ENCODE measurements around the gene LMNTD2. TPM values are rescaled to one million over a fixed set of nuclear protein-coding genes. Genes with fewer than 3 reads are reported as not detected.

Gene LMNTD2
- total RNA-seq, 1 experiment from 2014 or later = 6.1 TPM

GRCh38 chr11:607971-608659 lies 47.6 kb upstream of the LMNTD2 start:
- no peaks in the 10 kb centered on the region for H3K9me3 Mint-ChIP-seq (ENCODE audit: unreplicated experiment)
- H3K36me3 Mint-ChIP-seq (ENCODE audit: insufficient read depth, unreplicated experiment) = peaks cover 57% of the 10 kb centered on the region
- no peak overlapping the region for H3K27ac Mint-ChIP-seq (ENCODE audit: low read depth, unreplicated experiment)
- H3K27me3 Mint-ChIP-seq (ENCODE audit: insufficient read depth, unreplicated experiment) = no peaks in the 10 kb centered on the region
- CTCF ChIA-PET = interaction anchor here (0.6 to 0.7 kb wide), 2 partner anchors 61 to 190 kb away, joined by 4 read pairs; no protein-coding TSS in a partner anchor
- no peaks in the 10 kb centered on the region for H3K4me1 Mint-ChIP-seq (ENCODE audit: insufficient read depth, unreplicated experiment)
- POLR2A ChIA-PET = interaction anchor here (1.3 kb wide), 1 partner anchor 29 kb away, joined by 4 read pairs; no protein-coding TSS in a partner anchor
- TF ChIP-seq, protein P1, sequence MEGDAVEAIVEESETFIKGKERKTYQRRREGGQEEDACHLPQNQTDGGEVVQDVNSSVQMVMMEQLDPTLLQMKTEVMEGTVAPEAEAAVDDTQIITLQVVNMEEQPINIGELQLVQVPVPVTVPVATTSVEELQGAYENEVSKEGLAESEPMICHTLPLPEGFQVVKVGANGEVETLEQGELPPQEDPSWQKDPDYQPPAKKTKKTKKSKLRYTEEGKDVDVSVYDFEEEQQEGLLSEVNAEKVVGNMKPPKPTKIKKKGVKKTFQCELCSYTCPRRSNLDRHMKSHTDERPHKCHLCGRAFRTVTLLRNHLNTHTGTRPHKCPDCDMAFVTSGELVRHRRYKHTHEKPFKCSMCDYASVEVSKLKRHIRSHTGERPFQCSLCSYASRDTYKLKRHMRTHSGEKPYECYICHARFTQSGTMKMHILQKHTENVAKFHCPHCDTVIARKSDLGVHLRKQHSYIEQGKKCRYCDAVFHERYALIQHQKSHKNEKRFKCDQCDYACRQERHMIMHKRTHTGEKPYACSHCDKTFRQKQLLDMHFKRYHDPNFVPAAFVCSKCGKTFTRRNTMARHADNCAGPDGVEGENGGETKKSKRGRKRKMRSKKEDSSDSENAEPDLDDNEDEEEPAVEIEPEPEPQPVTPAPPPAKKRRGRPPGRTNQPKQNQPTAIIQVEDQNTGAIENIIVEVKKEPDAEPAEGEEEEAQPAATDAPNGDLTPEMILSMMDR (IDR thresholded peaks at IDR 0.05; ENCODE audit: unreplicated experiment) = no peak
- H3K4me3 Mint-ChIP-seq (ENCODE audit: unreplicated experiment) = no peak overlapping the region
- intact Hi-C loops (cut with micrococcal nuclease) = no loop called here
- BruUV-seq (replicated peaks) = no TSS peak
- no peak for DNase-seq (ENCODE audit: unreplicated experiment)

GRCh38 chr11:607020-607780 lies 46.7 kb upstream of the LMNTD2 start:
- Mint-ChIP-seq H3K36me3 (ENCODE audit: insufficient read depth, unreplicated experiment) (peaks cover 55% of the 10 kb centered on the region), H3K4me3 (ENCODE audit: unreplicated experiment) (no peak overlapping the region), H3K4me1 (ENCODE audit: insufficient read depth, unreplicated experiment) (no peaks in the 10 kb centered on the region), H3K27me3 (ENCODE audit: insufficient read depth, unreplicated experiment) (no peaks in the 10 kb centered on the region), H3K9me3 (ENCODE audit: unreplicated experiment) (no peaks in the 10 kb centered on the region), H3K27ac (ENCODE audit: low read depth, unreplicated experiment) (no peak overlapping the region)
- TF ChIP-seq, protein P1 (IDR thresholded peaks at IDR 0.05; ENCODE audit: unreplicated experiment) = no peak
- BruUV-seq (replicated peaks) = no TSS peak
- ChIA-PET CTCF (interaction anchor here (0.7 kb wide), 1 partner anchor 191 kb away, joined by 4 read pairs; no protein-coding TSS in a partner anchor), POLR2A (interaction anchor here (0.6 to 1.1 kb wide), 4 partner anchors 12 to 141 kb away, joined by 3 to 5 read pairs (median 4); no protein-coding TSS in a partner anchor)
- DNase-seq (ENCODE audit: unreplicated experiment) = no peak
- intact Hi-C loops (cut with micrococcal nuclease) = no loop called here

GRCh38 chr11:606245-606644 lies 45.7 kb upstream of the LMNTD2 start:
- H3K4me1 Mint-ChIP-seq (ENCODE audit: insufficient read depth, unreplicated experiment) = no peaks in the 10 kb centered on the region
- H3K9me3 Mint-ChIP-seq (ENCODE audit: unreplicated experiment) = no peaks in the 10 kb centered on the region
- no TSS peak for BruUV-seq (replicated peaks)
- peak; percentile 91 for DNase-seq (ENCODE audit: unreplicated experiment)
- H3K27me3 Mint-ChIP-seq (ENCODE audit: insufficient read depth, unreplicated experiment) = no peaks in the 10 kb centered on the region
- H3K4me3 Mint-ChIP-seq (ENCODE audit: unreplicated experiment) = no peak overlapping the region
- no peak overlapping the region for H3K27ac Mint-ChIP-seq (ENCODE audit: low read depth, unreplicated experiment)
- TF ChIP-seq, protein P1 (IDR thresholded peaks at IDR 0.05; ENCODE audit: unreplicated experiment) = no peak
- ChIA-PET CTCF (no interaction called here), POLR2A (interaction anchor here (0.6 to 1.4 kb wide), 4 partner anchors 23 to 142 kb away, joined by 3 to 9 read pairs (median 4); no protein-coding TSS in a partner anchor)
- intact Hi-C loops (cut with micrococcal nuclease) = no loop called here
- peaks cover 61% of the 10 kb centered on the region for H3K36me3 Mint-ChIP-seq (ENCODE audit: insufficient read depth, unreplicated experiment)
